Stimulated activated CD4-positive, alpha-beta T cell treated with anti-CD3 and anti-CD28 coated beads, TNF-alpha, amount 100 ng/mL, for 24 hours (primary cell): ENCODE data around the gene MPL.
"Not testable (repeated sequence)": the region's sequence is repeated elsewhere in the genome, so short reads cannot be mapped to it uniquely, and the experiment has no call there.

Experiments
- DNase-seq, 3 experiments: peaks; one replicate each; pipeline ENCODE4 v3.0.0-alpha.2; 2020; ENCODE audit warnings: low read depth in 3 of 3

The MPL gene

DNA sequence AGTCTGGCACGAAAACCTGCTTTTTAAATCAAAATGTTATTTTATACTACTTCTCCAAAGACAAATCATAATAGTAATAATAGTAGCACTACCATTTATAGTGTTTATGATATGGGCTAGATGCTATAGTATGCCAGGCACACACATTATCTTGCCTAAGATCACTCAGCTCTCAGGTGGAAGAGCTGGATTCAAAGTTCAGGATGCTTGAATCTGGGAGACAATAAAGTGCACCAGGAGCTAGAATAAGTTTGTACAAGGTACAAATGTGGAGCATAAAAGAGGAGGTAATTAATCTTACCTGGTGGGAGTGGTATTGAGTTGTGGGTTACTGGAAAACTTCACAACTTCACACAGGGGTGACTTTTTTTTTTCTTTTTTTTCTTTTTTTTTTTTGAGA lies 40.2 kb downstream of the MPL start:
- DNase-seq: no peak

- no peak for DNase-seq
These were observed 41.9 kb downstream of the MPL start for GRCh38 chr1:43379476-43379875.

GRCh38 chr1:43381612-43382011 lies 44.0 kb downstream of the MPL start:
- DNase-seq: no peak

GRCh38 chr1:43382027-43382779 lies 44.6 kb downstream of the MPL start:
- no peak for DNase-seq

GRCh38 chr1:43383449-43383848 lies 45.8 kb downstream of the MPL start:
- no peak for DNase-seq

GRCh38 chr1:43386676-43387075 lies 49.1 kb downstream of the MPL start:
- no peak for DNase-seq

- DNase-seq: no peak
These were observed 50.5 kb downstream of the MPL start for GRCh38 chr1:43387976-43388599.

GRCh38 chr1:43388613-43389012 lies 51.0 kb downstream of the MPL start:
- no peak for DNase-seq

DNA sequence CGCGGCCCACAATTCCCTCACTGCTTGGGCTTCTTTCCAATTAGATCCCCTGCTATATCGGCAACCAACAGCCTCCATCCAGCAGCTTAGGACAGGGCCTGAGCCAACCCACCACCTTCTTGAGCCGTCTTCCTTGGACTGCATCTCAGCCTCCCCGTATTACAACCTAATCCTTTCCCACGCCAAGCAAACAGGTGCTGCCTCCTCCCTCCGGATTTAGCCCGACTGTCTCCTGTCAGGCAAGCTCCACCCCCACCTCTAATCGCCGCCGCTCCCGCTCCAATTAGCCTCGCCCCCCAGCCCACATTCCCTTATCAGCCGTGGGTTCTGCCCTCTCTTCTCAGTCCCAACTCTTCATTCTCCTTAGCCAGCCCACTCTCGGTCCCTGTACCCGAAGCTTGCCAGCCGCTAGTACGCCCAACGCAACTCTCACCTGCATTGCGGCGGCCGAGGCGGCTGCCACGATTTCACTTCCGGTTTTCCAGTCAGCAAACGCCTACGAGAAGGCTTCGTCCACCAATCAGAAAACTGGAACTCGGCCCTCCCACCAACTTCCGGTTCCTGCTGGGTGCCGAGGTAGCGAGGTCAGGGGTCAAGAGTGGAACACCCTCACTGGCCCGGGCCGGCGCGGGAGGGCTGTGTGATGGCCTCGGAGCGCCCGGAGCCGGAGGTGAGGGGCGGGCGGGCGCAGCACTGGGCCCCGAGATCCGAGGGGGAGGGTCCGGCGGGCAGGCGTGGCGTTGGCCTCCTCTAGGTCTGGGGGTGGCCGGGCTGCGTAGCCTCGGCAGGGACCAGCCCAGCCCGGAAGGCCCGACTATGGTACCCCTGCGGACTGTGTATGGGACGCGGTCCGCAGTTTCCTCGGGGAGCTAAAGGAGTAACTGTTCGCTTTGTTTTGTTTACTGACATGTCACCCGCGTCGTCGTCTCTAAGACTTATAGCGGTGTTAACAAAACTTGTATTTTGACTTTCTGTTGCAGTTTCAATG lies 52.0 kb downstream of the MPL start, which contains the start of the genes MED8 and SZT2:
TSS of gene MED8 (minus strand) at position 475 of the 988 bp plus-strand sequence. CDS start at position 439, 36 bp downstream.
TSS of gene SZT2 (plus strand) at position 574 of the 988 bp plus-strand sequence. CDS start at position 644, 70 bp downstream.
- peak; percentile 88 to 94 (median 90) for DNase-seq

DNA sequence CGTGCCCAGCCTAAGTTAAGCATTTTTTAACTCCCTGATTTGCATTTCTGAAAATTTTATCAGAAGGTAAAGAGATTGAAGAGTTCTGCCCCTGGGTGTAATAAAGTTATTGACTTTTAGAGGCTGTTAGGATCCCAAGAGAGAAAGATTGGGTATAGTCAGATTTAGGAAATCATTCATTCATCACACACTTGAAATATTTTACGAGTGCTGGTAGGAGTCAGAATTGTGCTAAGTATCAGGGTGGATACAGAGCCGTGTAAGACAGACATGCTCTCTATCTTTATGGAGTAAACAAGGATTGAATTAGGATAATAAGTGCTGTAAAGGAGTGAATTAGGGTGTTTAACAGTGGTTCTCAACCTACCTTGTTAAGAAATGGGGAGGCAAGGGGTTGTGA lies 55.1 kb downstream of the MPL start:
- DNase-seq: no peak

DNA sequence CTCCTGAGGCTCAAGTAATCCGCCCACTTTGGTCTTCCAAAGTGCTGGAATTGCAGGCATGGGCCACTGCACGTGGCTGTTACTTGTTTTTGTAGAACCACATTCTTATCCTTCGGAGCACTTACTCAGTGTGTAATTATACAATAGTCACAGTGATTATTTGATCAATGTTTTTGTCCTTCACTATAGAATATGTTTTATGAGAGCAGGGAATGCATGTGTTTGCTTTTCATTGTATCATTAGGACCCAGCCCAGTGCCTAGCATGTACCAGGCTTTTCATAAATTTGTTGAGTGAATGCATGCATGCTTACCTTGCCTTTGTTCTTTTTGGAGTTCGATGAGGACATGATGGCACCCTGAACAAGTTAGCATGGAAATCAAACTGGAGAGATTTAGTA lies 57.9 kb downstream of the MPL start:
- DNase-seq: no peak

DNA sequence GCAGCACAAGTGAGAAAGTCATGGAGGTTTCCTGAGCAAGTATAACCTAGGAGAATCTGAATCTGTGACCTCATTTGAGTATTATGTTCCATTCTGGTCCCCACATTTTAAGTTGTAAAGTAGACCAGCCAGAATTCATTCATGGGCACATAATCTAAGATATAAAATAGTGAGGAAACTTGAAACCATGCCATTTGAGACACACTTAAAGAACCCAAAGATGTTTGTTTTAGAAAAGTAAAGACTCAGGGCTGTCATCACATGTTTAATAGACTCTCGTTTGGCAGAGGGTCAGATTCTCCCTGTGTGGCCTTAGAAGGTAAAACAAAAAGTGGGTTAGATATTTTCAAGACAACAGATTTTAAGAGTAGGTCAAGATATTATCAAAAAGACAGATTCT lies 58.4 kb downstream of the MPL start:
- DNase-seq: no peak

DNA sequence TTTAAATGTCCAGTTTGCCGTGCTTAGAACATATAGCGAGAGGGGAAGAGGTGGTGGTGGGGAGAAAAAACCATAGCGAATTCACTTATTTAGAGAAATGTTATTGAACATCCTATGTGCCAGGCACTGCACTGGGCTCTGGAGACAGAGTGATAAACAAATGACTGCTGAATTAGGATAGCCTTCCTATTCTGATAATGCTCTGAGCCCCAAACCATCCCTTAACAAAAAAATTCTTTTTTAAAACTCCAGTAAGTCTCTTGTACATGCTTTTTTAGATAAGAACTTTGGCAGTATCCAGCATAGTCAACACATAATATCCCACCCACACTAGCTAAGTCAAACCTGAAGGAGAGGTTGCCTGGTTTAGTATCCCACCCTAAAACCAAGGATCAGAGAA lies 60.6 kb downstream of the MPL start:
- DNase-seq: no peak

GRCh38 chr1:43400441-43400840 lies 62.8 kb downstream of the MPL start:
- DNase-seq: not testable (repeated sequence)

DNA sequence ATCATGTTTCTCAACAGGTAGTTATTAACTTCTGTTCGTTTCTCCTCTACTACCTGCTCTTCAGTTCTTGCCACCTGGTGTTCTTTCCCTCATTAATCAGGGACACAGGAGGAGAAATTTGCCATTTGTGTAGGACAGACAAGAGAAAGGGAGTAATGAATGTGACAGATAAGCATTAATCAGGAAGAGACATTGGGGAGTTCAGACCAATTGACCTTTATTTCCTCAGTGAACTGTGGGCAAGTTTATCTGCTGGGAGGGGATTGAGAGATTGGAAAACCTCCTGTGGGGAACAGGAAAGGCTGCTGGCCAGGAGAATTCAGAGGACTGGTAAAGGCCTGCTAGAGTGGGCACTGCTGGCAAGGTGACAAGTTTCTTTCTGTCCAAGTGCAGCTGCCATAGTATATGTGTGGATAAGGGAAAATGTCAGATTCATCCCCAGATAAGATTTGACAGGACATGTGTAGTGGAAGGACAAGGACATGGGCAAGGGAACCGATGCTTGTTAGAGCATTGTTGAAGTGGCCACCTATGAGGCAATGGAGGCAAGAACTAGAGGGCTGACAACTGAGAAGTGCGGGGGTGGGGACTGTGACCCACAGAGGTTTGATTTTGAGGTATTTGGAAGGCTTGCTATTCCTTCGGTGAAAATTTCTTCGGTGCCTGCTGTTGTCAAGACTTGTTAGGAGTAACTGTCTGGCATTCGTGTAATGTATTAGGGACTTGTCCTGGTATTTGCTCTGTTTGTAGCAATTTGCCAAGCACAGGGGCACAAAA lies 64.7 kb downstream of the MPL start:
- no peak for DNase-seq
